Measurements from ENCODE around the gene RRP1.
"Not testable (repeated sequence)": the region's sequence is repeated elsewhere in the genome, so short reads cannot be mapped to it uniquely, and the experiment has no call there.

The RRP1 gene

GRCh38 chr21:43819511-43820405, 30.4 kb downstream of the RRP1 start:
- no peak for DNase-seq (ENCODE audit: low read depth, low spot score)
- in situ Hi-C loops (cut with HindIII; ENCODE audit: low sequenced_read_pairs), result no loop called here
- no peak for TF ChIP-seq CTCF (IDR thresholded peaks at IDR 0.05; ENCODE audit: low read depth, low read length)
- no peak overlapping the region for H3K4me3 ChIP-seq (ENCODE audit: low read depth, low read length)

- TF ChIP-seq CTCF (IDR thresholded peaks at IDR 0.05; ENCODE audit: low read depth, low read length), result no peak
- in situ Hi-C loops (cut with HindIII; ENCODE audit: low sequenced_read_pairs), result no loop called here
- no peak overlapping the region for H3K4me3 ChIP-seq (ENCODE audit: low read depth, low read length)
- DNase-seq (ENCODE audit: low read depth, low spot score), result no peak
Observed at GRCh38 chr21:43820466-43820865, 31.1 kb downstream of the RRP1 start.

GRCh38 chr21:43822166-43822565, 32.8 kb downstream of the RRP1 start:
- DNase-seq (ENCODE audit: low read depth, low spot score), result not testable (repeated sequence)

DNA sequence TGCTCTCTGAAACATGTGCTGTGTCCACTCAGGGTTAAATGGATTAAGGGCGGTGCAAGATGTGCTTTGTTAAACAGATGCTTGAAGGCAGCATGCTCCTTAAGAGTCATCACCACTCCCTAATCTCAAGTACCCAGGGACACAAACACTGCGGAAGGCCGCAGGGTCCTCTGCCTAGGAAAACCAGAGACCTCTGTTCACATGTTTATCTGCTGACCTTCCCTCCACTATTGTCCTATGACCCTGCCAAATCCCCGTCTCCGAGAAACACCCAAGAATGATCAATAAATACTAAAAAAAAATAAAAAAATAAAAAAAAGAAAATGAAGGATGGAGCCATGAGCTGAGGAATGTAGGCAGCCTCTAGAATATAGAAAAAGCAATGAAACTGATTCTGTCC, 33.4 kb downstream of the RRP1 start:
- in situ Hi-C loops (cut with HindIII; ENCODE audit: low sequenced_read_pairs); DNase-seq (ENCODE audit: low read depth, low spot score); H3K4me3 ChIP-seq (ENCODE audit: low read depth, low read length): not testable (repeated sequence)

More at GRCh38 chr21:43822166-43822565, 32.8 kb downstream of the RRP1 start:
- in situ Hi-C loops (cut with HindIII; ENCODE audit: low sequenced_read_pairs); H3K4me3 ChIP-seq (ENCODE audit: low read depth, low read length): not testable (repeated sequence)

- in situ Hi-C loops (cut with HindIII; ENCODE audit: low sequenced_read_pairs), result no loop called here
- no peak overlapping the region for H3K4me3 ChIP-seq (ENCODE audit: low read depth, low read length)
- TF ChIP-seq CTCF (IDR thresholded peaks at IDR 0.05; ENCODE audit: low read depth, low read length), result no peak
- DNase-seq (ENCODE audit: low read depth, low spot score), result peak; percentile 35
Observed at GRCh38 chr21:43824333-43825241, 35.2 kb downstream of the RRP1 start.

- in situ Hi-C loops (cut with HindIII; ENCODE audit: low sequenced_read_pairs), result no loop called here
Observed at GRCh38 chr21:43825242-43825935, 36.0 kb downstream of the RRP1 start.

More at GRCh38 chr21:43825242-43825935, 36.0 kb downstream of the RRP1 start:
- no peak for DNase-seq (ENCODE audit: low read depth, low spot score)
- H3K4me3 ChIP-seq (ENCODE audit: low read depth, low read length), result no peak overlapping the region
- TF ChIP-seq CTCF (IDR thresholded peaks at IDR 0.05; ENCODE audit: low read depth, low read length), result no peak
